ENCODE measurements around the gene LANCL2.

DNA sequence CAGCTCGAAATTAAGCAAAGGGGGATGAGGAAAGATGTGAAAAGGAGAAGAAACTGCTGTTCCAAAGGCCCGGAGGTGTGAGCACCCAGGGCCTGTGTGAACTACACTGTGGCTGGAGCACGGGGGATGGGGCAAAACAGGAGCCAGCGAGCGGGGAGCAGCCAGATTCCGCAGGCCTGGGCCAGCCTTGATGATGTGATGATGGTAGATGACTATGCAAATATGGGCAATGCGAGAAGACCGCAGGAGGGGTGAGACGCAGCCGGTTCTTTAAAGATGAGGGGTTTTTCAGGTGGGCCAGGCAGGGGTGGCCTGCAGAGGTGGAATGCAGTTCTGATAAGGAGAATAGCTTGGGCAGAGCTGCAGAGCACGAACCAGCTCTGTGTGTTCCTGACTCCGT lies 61.5 kb downstream of the LANCL2 start:
- TF ChIP-seq EZH2 (IDR thresholded peaks at IDR 0.05; ENCODE audit: borderline replicate concordance, low read depth, low read length, severe bottlenecking) (no peak), CTCF (IDR thresholded peaks at IDR 0.05; ENCODE audit: borderline replicate concordance, extremely low read depth, low read length, poor library complexity, severe bottlenecking) (no peak)

All from DND-41 (cell line).